Left ventricle myocardium inferior (tissue), 1 donor: ENCODE results near the gene ESAM. TPM values are rescaled to one million over a fixed set of nuclear protein-coding genes. Genes with fewer than 3 reads are reported as not detected.
A peak's percentile ranks its signal among the peaks of the same experiment; 100 is the strongest.
"Not testable (repeated sequence)": the region's sequence is repeated elsewhere in the genome, so short reads cannot be mapped to it uniquely, and the experiment has no call there.

Source experiments
- DNase-seq: peaks from one replicate; pipeline ENCODE4 v3.0.0-alpha.2; 2020
- H3K27ac ChIP-seq: fragments of 200-600 bp; replicated peaks from 2 replicates; pipeline ENCODE4 v1.8.0; 2021
- H3K27me3 ChIP-seq: fragments of 200-600 bp; 2 replicates; pipeline ENCODE4 v1.8.0; 2021; ENCODE audit warnings: low read depth
- H3K36me3 ChIP-seq: fragments of 200-600 bp; 2 replicates; pipeline ENCODE4 v1.8.0; 2021
- H3K4me1 ChIP-seq: fragments of 200-600 bp; 2 replicates; pipeline ENCODE4 v1.8.0; 2021
- H3K4me3 ChIP-seq: fragments of 200-600 bp; 2 replicates; pipeline ENCODE4 v1.8.0; 2021; ENCODE audit warnings: mild to moderate bottlenecking, moderate library complexity
- H3K9me3 ChIP-seq: fragments of 200-600 bp; replicated peaks from 2 replicates; pipeline ENCODE4 v1.8.0; 2021
- CTCF ChIP-seq: fragments of 200-600 bp; IDR thresholded peaks from 2 replicates; pipeline ENCODE4 v1.8.0; 2021; ENCODE audit warnings: antibody characterized with exemption, mild to moderate bottlenecking, borderline replicate concordance
- intact Hi-C: fragments of 100-400 bp; cut with micrococcal nuclease; formaldehyde crosslinking; loops from one replicate; pipeline ENCODE4 v1.11.0; 2022
- total RNA-seq: library from RNA; stranded (reverse); fragmentation: NEBNext Ultra II Directional; extraction: Animal tissue kit (Norgen Biotek cat#: 25700); gene quantifications from one replicate; pipeline ENCODE4 v1.2.1, GENCODE V29; 2021
- donor health status: DM: no; HTN: yes; CAD: no; lungs with severe emphysema.

The ESAM gene
- total RNA-seq, 1 donor from 2014 or later, result 40.0 TPM

DNA sequence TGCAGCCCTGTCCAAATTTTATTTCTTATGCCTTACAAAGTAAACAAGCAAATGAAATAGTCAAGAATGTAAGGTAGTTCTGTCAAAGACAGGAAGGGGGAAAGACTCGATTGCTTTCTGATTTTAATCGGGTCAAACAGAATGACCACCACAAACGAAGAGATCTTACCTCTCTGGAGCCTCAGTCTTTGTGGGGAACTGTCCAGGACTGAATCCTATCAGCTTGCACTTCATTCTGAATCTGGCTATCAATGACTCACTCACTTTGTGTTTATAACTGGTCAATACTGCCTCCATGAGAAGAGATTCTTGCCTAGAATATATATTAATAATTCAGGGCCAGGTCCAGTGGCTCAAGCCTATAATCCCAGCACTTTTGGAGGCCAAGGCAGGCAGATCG lies 20.9 kb upstream of the ESAM start:
- TF ChIP-seq CTCF, result no peak
- Histone ChIP-seq H3K9me3 (no peaks in the 10 kb centered on the region), H3K36me3 (peaks cover 10% of the 10 kb centered on the region), H3K4me1 (peaks cover 6% of the 10 kb centered on the region), H3K27me3 (no peaks in the 10 kb centered on the region), H3K27ac (no peak overlapping the region), H3K4me3 (no peak overlapping the region)
- intact Hi-C loops, result no loop called here
- no peak for DNase-seq

DNA sequence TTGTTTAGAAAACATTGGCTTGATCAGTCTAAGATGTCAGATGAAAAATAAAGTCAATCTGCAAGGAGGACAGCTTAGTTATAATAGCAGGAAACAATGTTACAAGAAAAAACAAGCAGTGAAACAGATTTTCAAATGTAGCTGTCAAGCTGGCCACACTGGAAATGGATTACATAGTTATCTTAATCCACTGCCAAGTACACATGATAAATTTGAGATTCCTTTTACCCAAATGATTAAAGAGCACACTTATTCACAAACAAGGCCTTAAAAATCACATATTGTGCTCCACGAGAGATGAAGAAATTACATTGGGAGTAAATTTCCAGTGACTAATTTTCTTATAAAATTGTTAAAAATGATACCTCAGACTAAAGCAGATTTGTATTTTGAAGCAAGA lies 17.5 kb upstream of the ESAM start:
- no peak overlapping the region for H3K4me3 ChIP-seq
- H3K9me3 ChIP-seq, result no peaks in the 10 kb centered on the region
- H3K27me3 ChIP-seq, result no peaks in the 10 kb centered on the region
- no peak for TF ChIP-seq CTCF
- DNase-seq, result no peak
- peaks cover 6% of the 10 kb centered on the region for H3K4me1 ChIP-seq
- H3K27ac ChIP-seq, result no peak overlapping the region
- intact Hi-C loops, result no loop called here
- peaks cover 10% of the 10 kb centered on the region for H3K36me3 ChIP-seq

GRCh38 chr11:124778281-124778680 lies 16.2 kb upstream of the ESAM start:
- peak; percentile 20 for TF ChIP-seq CTCF
- intact Hi-C loops, result no loop called here
- DNase-seq, result no peak
- Histone ChIP-seq H3K27me3 (no peaks in the 10 kb centered on the region), H3K36me3 (peaks cover 19% of the 10 kb centered on the region), H3K27ac (no peak overlapping the region), H3K4me1 (peaks cover 6% of the 10 kb centered on the region), H3K4me3 (no peak overlapping the region), H3K9me3 (no peaks in the 10 kb centered on the region)

- Histone ChIP-seq H3K9me3 (no peaks in the 10 kb centered on the region), H3K4me3 (no peak overlapping the region), H3K27ac (no peak overlapping the region), H3K27me3 (no peaks in the 10 kb centered on the region), H3K4me1 (peaks cover 6% of the 10 kb centered on the region), H3K36me3 (peaks cover 28% of the 10 kb centered on the region)
- intact Hi-C loops, result no loop called here
- DNase-seq, result no peak
- no peak for TF ChIP-seq CTCF
Measured at GRCh38 chr11:124776865-124777645, 15.0 kb upstream of the ESAM start.

GRCh38 chr11:124770959-124771358 lies 8.9 kb upstream of the ESAM start:
- intact Hi-C loops, result not testable (repeated sequence)

DNA sequence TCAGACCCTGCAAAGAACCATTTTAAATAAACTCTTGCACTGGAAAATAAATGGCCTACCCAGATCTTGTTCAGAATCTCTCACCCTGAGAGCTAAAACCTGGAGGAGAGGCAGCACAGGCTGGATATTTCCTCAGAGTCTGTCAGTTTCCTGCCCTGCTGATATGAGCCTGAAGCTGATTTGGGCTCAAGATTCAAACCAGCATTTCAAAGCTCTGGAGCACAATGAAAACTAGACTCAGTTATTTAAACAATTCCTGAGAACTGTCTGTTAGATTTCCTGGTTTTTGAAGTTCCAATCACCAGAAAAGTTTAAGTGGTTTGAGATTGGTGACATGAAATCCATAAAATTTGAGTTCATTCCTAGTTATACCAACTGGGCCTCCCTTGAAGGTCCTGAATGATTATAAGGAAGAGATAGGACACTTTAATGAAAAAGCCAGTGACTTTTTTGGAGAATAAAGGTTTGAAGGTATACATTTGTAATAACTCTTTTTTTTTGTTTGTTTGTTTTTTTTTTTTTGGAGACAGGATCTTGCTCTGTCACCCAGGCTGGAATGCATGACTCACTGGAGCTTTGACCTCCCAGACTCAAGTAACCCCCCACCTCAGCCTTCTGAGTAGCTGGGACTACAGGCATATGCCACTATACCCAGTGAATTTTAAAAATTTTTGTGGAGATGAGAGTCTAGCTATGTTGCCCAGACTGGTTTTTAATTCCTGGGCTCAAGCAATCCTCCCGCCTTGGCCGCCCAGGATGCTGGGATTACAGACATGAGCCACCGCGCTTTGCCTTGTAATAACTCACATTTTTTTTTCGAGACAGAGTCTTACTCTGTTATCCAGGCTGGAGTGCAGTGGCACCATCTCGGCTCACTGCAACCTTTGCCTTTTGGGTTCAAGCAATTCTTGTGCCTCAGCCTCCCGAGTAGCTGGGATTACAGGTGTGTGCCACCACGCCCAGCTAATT lies 8.0 kb upstream of the ESAM start:
- H3K36me3 ChIP-seq, result peaks cover 82% of the 10 kb centered on the region
- no peaks in the 10 kb centered on the region for H3K9me3 ChIP-seq
- DNase-seq, result no peak
- no peak overlapping the region for H3K4me3 ChIP-seq
- intact Hi-C loops, result loop anchor here (10.0 kb wide), 1 partner anchor 65 kb away; no protein-coding TSS in a partner anchor
- H3K27me3 ChIP-seq, result no peaks in the 10 kb centered on the region
- TF ChIP-seq CTCF, result no peak
- no peak overlapping the region for H3K27ac ChIP-seq
- no peaks in the 10 kb centered on the region for H3K4me1 ChIP-seq

More at GRCh38 chr11:124770959-124771358, 8.9 kb upstream of the ESAM start:
- peaks cover 75% of the 10 kb centered on the region for H3K36me3 ChIP-seq
- DNase-seq, H3K27ac ChIP-seq, H3K4me1 ChIP-seq, H3K27me3 ChIP-seq, H3K4me3 ChIP-seq, H3K9me3 ChIP-seq: not testable (repeated sequence)
